AG09319 (cell line): ENCODE measurements around the gene PRDM5.
A peak's percentile ranks its signal among the peaks of the same experiment; 100 is the strongest.

Experiments used
- DNase-seq: peaks from one replicate; pipeline ENCODE4 v3.0.0-alpha.2; 2010; ENCODE audit warnings: low read depth; ENCODE audit errors: extremely low read depth
- CTCF ChIP-seq: IDR thresholded peaks from 2 replicates; pipeline ENCODE4 v1.5.1; 2011; ENCODE audit warnings: low read depth, mild to moderate bottlenecking, inconsistent platforms, low read length, moderate library complexity

Gene PRDM5

GRCh38 chr4:120858776-120859175 lies 63.8 kb downstream of the PRDM5 start:
- no peak for TF ChIP-seq CTCF
- DNase-seq = no peak

GRCh38 chr4:120857312-120857711 lies 65.2 kb downstream of the PRDM5 start:
- DNase-seq = no peak
- no peak for TF ChIP-seq CTCF

GRCh38 chr4:120856294-120856693 lies 66.2 kb downstream of the PRDM5 start:
- no peak for TF ChIP-seq CTCF
- no peak for DNase-seq

- no peak for DNase-seq
- no peak for TF ChIP-seq CTCF
Measured at GRCh38 chr4:120855307-120856001, 67.1 kb downstream of the PRDM5 start.

- no peak for DNase-seq
- no peak for TF ChIP-seq CTCF
Measured at GRCh38 chr4:120853161-120853935, 69.2 kb downstream of the PRDM5 start.

GRCh38 chr4:120850018-120850599 lies 72.4 kb downstream of the PRDM5 start:
- DNase-seq = peak; percentile 63
- TF ChIP-seq CTCF = no peak

GRCh38 chr4:120847019-120847582 lies 75.4 kb downstream of the PRDM5 start:
- DNase-seq = no peak
- no peak for TF ChIP-seq CTCF
